HepG2 (cell line): Measurements from ENCODE around the gene DMGDH. TPM values are rescaled to one million over a fixed set of nuclear protein-coding genes. Genes with fewer than 3 reads are reported as not detected.
A peak's percentile ranks its signal among the peaks of the same experiment; 100 is the strongest.

Source experiments
- ATAC-seq: fragments of 200-7000 bp; cut with Tn5 transposase; 3 replicates; pipeline ENCODE4 v1.9.1; 2020; ENCODE audit warnings: mild to moderate bottlenecking, moderate library complexity
- BruUV-seq: library from RNA; stranded (reverse); fragments of 400-500 nt; replicated peaks from 2 replicates; lab custom pipeline; 2021; lab: Mats Ljungman, UMichigan
- CTCF ChIA-PET: fragments of 300-600 bp; formaldehyde crosslinking; extraction: SDS; loops from one replicate; lab custom pipeline; 2021; ENCODE audit warnings: low total read pairs, inconsistent platforms, low intra/inter-chr PET ratio; lab: Yijun Ruan, JAX
- POLR2A ChIA-PET: fragments of 350-600 bp; sonication (Branson Sonifier 250); formaldehyde crosslinking; loops from one replicate; lab custom pipeline; 2020; ENCODE audit warnings: antibody characterized with exemption, inconsistent platforms; lab: Yijun Ruan, JAX
- DNase-seq: peaks from one replicate; pipeline ENCODE4 v3.0.0-alpha.2; 2015; ENCODE audit warnings: low spot score
- FAIRE-seq: peaks from 3 replicates; lab custom pipeline; 2011; peaks lifted over from hg19 to GRCh38; lab: Jason Lieb, UNC
- H2AFZ ChIP-seq: one replicate; pipeline ENCODE4 v1.6.1; 2011; ENCODE audit warnings: low read length, inconsistent platforms
- H3K27ac ChIP-seq: fragments of 300-600 bp; 3 replicates; pipeline ENCODE4 v1.8.0; 2011; ENCODE audit warnings: mixed run types, mild to moderate bottlenecking, mixed read lengths, low read length, inconsistent platforms; ENCODE audit not compliant: insufficient read depth; ENCODE audit errors: extremely low read length
- H3K27me3 ChIP-seq, 2 experiments: fragments of 200-600 bp in 1 of 2; 2 replicates in 1 of 2; 3 replicates in 1 of 2; pipeline versions ENCODE4 v1.6.0 to v1.8.0; 2011; ENCODE audit warnings: low read length in 2 of 2, mild to moderate bottlenecking in 2 of 2, moderate library complexity in 2 of 2, inconsistent platforms in 1 of 2; ENCODE audit not compliant: insufficient read depth in 2 of 2, control insufficient read depth in 1 of 2
- H3K36me3 ChIP-seq, 2 experiments: fragments of 200-600 bp in 1 of 2; replicated peaks in 1 of 2; 2 replicates in 1 of 2; 3 replicates in 1 of 2; pipeline versions ENCODE4 v1.5.1 to v1.8.0; 2011; ENCODE audit warnings: low read length in 2 of 2, inconsistent platforms in 1 of 2; ENCODE audit not compliant: insufficient read depth in 2 of 2, control insufficient read depth in 1 of 2
- H3K4me1 ChIP-seq: 2 replicates; pipeline ENCODE4 v1.5.1; 2012; ENCODE audit warnings: low read length, inconsistent platforms; ENCODE audit not compliant: insufficient read depth
- H3K4me2 ChIP-seq: 2 replicates; pipeline ENCODE4 v1.6.0; 2011; ENCODE audit warnings: low read depth, low read length, inconsistent platforms
- H3K4me3 ChIP-seq, 3 experiments: fragments of 200-600 bp in 1 of 3; sonication (generic), shearing (Covaris generic) in 1 of 3; replicated peaks in 1 of 3; 2 replicates each; pipeline ENCODE4 v1.5.1; 2011 to 2016; ENCODE audit warnings: low read length in 3 of 3, inconsistent platforms in 2 of 3, low read depth in 2 of 3, mild to moderate bottlenecking in 2 of 3, control low read depth in 1 of 3, mixed read lengths in 1 of 3; ENCODE audit not compliant: insufficient read depth in 1 of 3
- H3K79me2 ChIP-seq: one replicate; pipeline ENCODE4 v1.6.1; 2011; ENCODE audit warnings: low read length, inconsistent platforms; ENCODE audit not compliant: insufficient read depth
- H3K9ac ChIP-seq: 2 replicates; pipeline ENCODE4 v1.6.0; 2011; ENCODE audit warnings: mild to moderate bottlenecking, low read depth, low read length, inconsistent platforms; ENCODE audit not compliant: insufficient read depth
- H3K9me3 ChIP-seq: 2 replicates; pipeline ENCODE4 v1.5.1; 2012; ENCODE audit warnings: mild to moderate bottlenecking, low read length
- H4K20me1 ChIP-seq: 2 replicates; pipeline ENCODE4 v1.6.0; 2011; ENCODE audit warnings: inconsistent platforms, mild to moderate bottlenecking, low read length, moderate library complexity; ENCODE audit not compliant: insufficient read depth
- ASH2L ChIP-seq: fragments of 300-600, 200-600 bp; sonication (generic); IDR thresholded peaks from 2 replicates; pipeline ENCODE4 v1.7.0; 2017; ENCODE audit warnings: low read depth, mild to moderate bottlenecking, moderate library complexity, mixed read lengths, low read length; ENCODE audit not compliant: insufficient read length
- MAF1 ChIP-seq: sonication (generic); formaldehyde crosslinking; IDR thresholded peaks from 2 replicates; pipeline ENCODE4 v1.5.0; 2020; ENCODE audit warnings: missing genetic modification reagents, borderline replicate concordance
- MXD4 ChIP-seq: IDR thresholded peaks from 2 replicates; pipeline ENCODE4 v1.6.1; 2016; ENCODE audit warnings: mild to moderate bottlenecking, missing biosample characterization, missing genetic modification reagents
- NFE2 ChIP-seq: sonication (generic); formaldehyde crosslinking; IDR thresholded peaks from 2 replicates; pipeline ENCODE4 v1.4.0; 2020; ENCODE audit warnings: missing genetic modification reagents
- NKX3-1 ChIP-seq: sonication (generic); formaldehyde crosslinking; IDR thresholded peaks from 2 replicates; pipeline ENCODE4 v1.5.0; 2020; ENCODE audit warnings: missing genetic modification reagents
- SOX5 ChIP-seq: IDR thresholded peaks from 2 replicates; pipeline ENCODE4 v1.6.1; 2016; ENCODE audit warnings: borderline replicate concordance
- TFDP2 ChIP-seq: sonication (generic); formaldehyde crosslinking; IDR thresholded peaks from 2 replicates; pipeline ENCODE4 v1.4.0; 2020; ENCODE audit warnings: missing genetic modification reagents
- TRAFD1 ChIP-seq: sonication (generic); formaldehyde crosslinking; IDR thresholded peaks from 2 replicates; pipeline ENCODE4 v1.5.1; 2020; ENCODE audit warnings: missing genetic modification reagents, mild to moderate bottlenecking, borderline replicate concordance
- ZC3H13 ChIP-seq: sonication (generic); formaldehyde crosslinking; IDR thresholded peaks from 2 replicates; pipeline ENCODE4 v1.8.1; 2023; ENCODE audit warnings: mild to moderate bottlenecking, missing genetic modification reagents, moderate library complexity
- ZNF296 ChIP-seq: sonication (generic); formaldehyde crosslinking; conservative IDR thresholded peaks from 2 replicates; pipeline ENCODE4 v1.5.0; 2020; ENCODE audit warnings: mild to moderate bottlenecking, missing genetic modification reagents
- ZNF543 ChIP-seq: sonication (generic); formaldehyde crosslinking; IDR thresholded peaks from 2 replicates; pipeline ENCODE4 v1.4.0; 2020; ENCODE audit warnings: mild to moderate bottlenecking, missing genetic modification reagents
- ZNF83 ChIP-seq: sonication (generic); formaldehyde crosslinking; IDR thresholded peaks from 2 replicates; pipeline ENCODE4 v1.4.0; 2020; ENCODE audit warnings: missing genetic modification reagents, mild to moderate bottlenecking, borderline replicate concordance
- WGBS: methylation state at CpG from one replicate; pipeline ENCODE4 v1.1.6; 2017; ENCODE audit warnings: low lambda C conversion rate; 5-methylcytosine and 5-hydroxymethylcytosine counted together
- in situ Hi-C: cut with HindIII; loops from 2 replicates; pipeline ENCODE4 v1.10.0; 2017; ENCODE audit warnings: low pct_unique_long_range_greater_than_20kb; ENCODE audit not compliant: extremely low pct_ligation_motif_present
- intact Hi-C: fragments of 100-400 bp; cut with micrococcal nuclease; formaldehyde crosslinking; loops from one replicate; pipeline ENCODE4 v1.10.0; 2022; ENCODE audit not compliant: unreplicated experiment
- polyA plus RNA-seq, 8 experiments: library from polyadenylated mRNA; depleted of rRNA in 3 of 8; stranded (reverse) in 7 of 8; unstranded in 1 of 8; fragments of >200 nt; fragmentation: Illumina TruSeq in 4 of 8; extraction: Trizol in 4 of 8; gene quantifications; 2 replicates each; pipeline versions ENCODE4 v1.2.1 to v1.2.3, GENCODE V29; 2011 to 2016; ENCODE audit warnings: low read depth in 4 of 8, missing spikeins in 1 of 8, mixed read lengths in 1 of 8; ENCODE audit not compliant: insufficient read depth in 1 of 8
- total RNA-seq, 5 experiments: library from RNA; depleted of rRNA; stranded (reverse); fragments of >200 nt; fragmentation: Illumina TruSeq; extraction: Trizol; gene quantifications; 2 replicates each; pipeline ENCODE4 v1.2.3, GENCODE V29; 2016; ENCODE audit warnings: low read depth in 1 of 5
- TF ChIP-seq, protein P1 (sequence below): sonication (generic); formaldehyde crosslinking; IDR thresholded peaks from 2 replicates; pipeline ENCODE4 v1.8.0; 2022; ENCODE audit warnings: mild to moderate bottlenecking, missing genetic modification reagents, moderate library complexity
- TF ChIP-seq, protein P2 (sequence below): sonication (generic); formaldehyde crosslinking; IDR thresholded peaks from 2 replicates; pipeline ENCODE4 v1.4.0; 2020; ENCODE audit warnings: missing genetic modification reagents
- TF ChIP-seq, protein P3 (sequence below): sonication (generic); formaldehyde crosslinking; IDR thresholded peaks from 2 replicates; pipeline ENCODE4 v1.5.0; 2020; ENCODE audit warnings: missing genetic modification reagents

The DMGDH gene
- total and polyA plus RNA-seq, 2 of the 13 experiments (the other 11 are each of a cell fraction or from before 2014, with no cell fraction given) = 3.6 to 7.9 TPM

DNA sequence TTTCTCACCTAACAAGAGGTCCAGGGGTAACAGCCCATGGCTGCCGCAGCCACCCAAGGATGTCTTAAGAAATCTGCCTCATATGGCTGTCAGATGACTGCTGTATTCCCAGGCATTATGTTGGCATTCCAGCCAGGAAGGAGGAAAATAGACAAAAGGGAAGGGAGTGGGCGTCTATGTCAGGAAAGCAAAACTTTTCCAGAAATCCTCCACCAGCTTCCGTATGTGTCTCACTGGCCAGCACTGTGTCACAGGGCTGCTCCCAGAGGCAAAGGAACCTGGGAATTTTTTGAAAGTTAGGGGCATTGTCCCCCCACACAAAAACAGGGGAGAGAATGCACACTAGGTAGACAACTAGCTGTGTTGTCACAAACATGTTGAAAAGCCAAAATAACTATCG lies 7.3 kb upstream of the DMGDH start (continued):
- TF ChIP-seq, protein P1, sequence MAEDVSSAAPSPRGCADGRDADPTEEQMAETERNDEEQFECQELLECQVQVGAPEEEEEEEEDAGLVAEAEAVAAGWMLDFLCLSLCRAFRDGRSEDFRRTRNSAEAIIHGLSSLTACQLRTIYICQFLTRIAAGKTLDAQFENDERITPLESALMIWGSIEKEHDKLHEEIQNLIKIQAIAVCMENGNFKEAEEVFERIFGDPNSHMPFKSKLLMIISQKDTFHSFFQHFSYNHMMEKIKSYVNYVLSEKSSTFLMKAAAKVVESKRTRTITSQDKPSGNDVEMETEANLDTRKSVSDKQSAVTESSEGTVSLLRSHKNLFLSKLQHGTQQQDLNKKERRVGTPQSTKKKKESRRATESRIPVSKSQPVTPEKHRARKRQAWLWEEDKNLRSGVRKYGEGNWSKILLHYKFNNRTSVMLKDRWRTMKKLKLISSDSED = no peak
- no peak for TF ChIP-seq ZC3H13
- TF ChIP-seq NKX3-1 (CRISPR knock-in tag) = no peak
- TF ChIP-seq ZNF296 (CRISPR knock-in tag) = no peak

DNA sequence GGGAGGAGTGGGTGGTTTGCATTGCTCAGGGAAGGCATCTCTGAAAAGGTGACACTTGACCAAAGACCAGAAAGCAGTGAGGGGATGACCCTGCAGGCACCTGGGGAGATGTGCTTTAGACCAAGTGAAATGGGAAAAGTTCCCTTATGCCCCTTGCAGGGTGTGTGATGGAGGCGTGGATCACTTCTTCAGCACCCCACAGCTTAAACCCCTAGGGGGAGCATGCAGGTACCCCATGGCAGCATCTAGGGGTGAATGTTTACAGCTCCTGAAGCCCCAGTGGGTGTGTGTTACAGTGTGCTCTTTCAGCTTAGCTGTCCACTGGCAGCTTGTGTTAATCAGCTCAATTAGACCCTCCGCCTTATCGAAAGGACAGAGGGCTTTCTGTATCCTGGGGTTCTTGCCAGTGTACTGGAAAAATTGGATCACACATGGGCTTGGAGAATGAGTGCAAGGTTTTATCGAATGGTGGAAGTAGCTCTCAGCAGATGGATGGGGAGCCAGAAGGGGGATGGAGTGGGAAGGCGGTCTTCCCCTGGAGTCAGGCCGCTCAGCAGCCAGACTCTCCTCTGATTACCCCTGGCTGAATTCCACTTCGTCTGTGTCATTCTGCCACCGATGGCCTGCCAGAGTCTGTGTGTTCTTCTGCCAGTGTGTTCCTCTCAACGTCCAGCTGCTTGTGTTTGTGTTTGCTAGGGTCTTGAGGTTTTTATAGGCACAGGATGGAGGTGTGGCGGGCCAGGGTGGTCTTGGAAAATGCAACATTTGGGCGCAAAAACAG lies 6.4 kb upstream of the DMGDH start:
- Histone ChIP-seq H3K27me3 (no peaks in the 10 kb centered on the region), H3K4me3 (no peak overlapping the region), H3K36me3 (peaks cover 0 to 7% of the 10 kb centered on the region in 2 experiments; a peak in 1 of 5 replicates), H3K4me2 (no peak overlapping the region), H3K27ac (no peak overlapping the region), H4K20me1 (no peaks in the 10 kb centered on the region), H2AFZ (no peak overlapping the region), H3K9ac (no peak overlapping the region), H3K4me1 (peaks cover 35% of the 10 kb centered on the region), H3K79me2 (no peaks in the 10 kb centered on the region), H3K9me3 (no peaks in the 10 kb centered on the region)
- no peak for DNase-seq
- CTCF ChIA-PET = no interaction called here
- FAIRE-seq = no peak
- POLR2A ChIA-PET = no interaction called here
- in situ Hi-C loops = no loop called here
- 93% methylated on average over 11 of the region's 11 CpGs for WGBS
- no TSS peak for BruUV-seq
- intact Hi-C loops = no loop called here
- TF ChIP-seq, protein P2, sequence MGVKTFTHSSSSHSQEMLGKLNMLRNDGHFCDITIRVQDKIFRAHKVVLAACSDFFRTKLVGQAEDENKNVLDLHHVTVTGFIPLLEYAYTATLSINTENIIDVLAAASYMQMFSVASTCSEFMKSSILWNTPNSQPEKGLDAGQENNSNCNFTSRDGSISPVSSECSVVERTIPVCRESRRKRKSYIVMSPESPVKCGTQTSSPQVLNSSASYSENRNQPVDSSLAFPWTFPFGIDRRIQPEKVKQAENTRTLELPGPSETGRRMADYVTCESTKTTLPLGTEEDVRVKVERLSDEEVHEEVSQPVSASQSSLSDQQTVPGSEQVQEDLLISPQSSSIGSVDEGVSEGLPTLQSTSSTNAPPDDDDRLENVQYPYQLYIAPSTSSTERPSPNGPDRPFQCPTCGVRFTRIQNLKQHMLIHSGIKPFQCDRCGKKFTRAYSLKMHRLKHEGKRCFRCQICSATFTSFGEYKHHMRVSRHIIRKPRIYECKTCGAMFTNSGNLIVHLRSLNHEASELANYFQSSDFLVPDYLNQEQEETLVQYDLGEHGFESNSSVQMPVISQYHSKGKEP = no peak
- no peak for TF ChIP-seq ASH2L
- no peak for TF ChIP-seq SOX5 (CRISPR knock-in tag)
- no peak for TF ChIP-seq ZNF543 (CRISPR knock-in tag)
- TF ChIP-seq TFDP2 (CRISPR knock-in tag) = no peak
- TF ChIP-seq ZNF83 (CRISPR knock-in tag) = no peak
- TF ChIP-seq TRAFD1 (CRISPR knock-in tag) = no peak
- TF ChIP-seq MAF1 = no peak
- TF ChIP-seq NFE2 (CRISPR knock-in tag) = no peak
- no peak for TF ChIP-seq MXD4 (CRISPR knock-in tag)
- TF ChIP-seq, protein P3, sequence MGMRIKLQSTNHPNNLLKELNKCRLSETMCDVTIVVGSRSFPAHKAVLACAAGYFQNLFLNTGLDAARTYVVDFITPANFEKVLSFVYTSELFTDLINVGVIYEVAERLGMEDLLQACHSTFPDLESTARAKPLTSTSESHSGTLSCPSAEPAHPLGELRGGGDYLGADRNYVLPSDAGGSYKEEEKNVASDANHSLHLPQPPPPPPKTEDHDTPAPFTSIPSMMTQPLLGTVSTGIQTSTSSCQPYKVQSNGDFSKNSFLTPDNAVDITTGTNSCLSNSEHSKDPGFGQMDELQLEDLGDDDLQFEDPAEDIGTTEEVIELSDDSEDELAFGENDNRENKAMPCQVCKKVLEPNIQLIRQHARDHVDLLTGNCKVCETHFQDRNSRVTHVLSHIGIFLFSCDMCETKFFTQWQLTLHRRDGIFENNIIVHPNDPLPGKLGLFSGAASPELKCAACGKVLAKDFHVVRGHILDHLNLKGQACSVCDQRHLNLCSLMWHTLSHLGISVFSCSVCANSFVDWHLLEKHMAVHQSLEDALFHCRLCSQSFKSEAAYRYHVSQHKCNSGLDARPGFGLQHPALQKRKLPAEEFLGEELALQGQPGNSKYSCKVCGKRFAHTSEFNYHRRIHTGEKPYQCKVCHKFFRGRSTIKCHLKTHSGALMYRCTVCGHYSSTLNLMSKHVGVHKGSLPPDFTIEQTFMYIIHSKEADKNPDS (CRISPR knock-in tag) = no peak
- ATAC-seq = peak; percentile 45; the same call in 2 of the 3 replicates
